ENCODE measurements around the gene DGKD.

Gene DGKD

GRCh38 chr2:233458826-233459225 lies 104.5 kb downstream of the DGKD start:
- Histone ChIP-seq H3K9me3 (ENCODE audit: control insufficient read depth, insufficient read depth, low read length) (no peaks in the 10 kb centered on the region), H3K4me3 (ENCODE audit: low read length) (no peak overlapping the region), H3K4me1 (ENCODE audit: control insufficient read depth, insufficient read depth, low read length) (no peaks in the 10 kb centered on the region), H3K27me3 (ENCODE audit: control insufficient read depth, insufficient read depth, low read length) (no peaks in the 10 kb centered on the region), H3K36me3 (ENCODE audit: control insufficient read depth, insufficient read depth, low read length) (peaks cover 9% of the 10 kb centered on the region), H3K27ac (ENCODE audit: low read length) (no peak overlapping the region)
- DNase-seq (ENCODE audit: low read depth, low spot score) = no peak
- no CpG with 5 or more reads among the region's 8 CpGs for WGBS (ENCODE audit: insufficient coverage, insufficient read length)

- H3K9me3 ChIP-seq (ENCODE audit: control insufficient read depth, insufficient read depth, low read length) = no peaks in the 10 kb centered on the region
Measured at GRCh38 chr2:233459426-233459825, 105.1 kb downstream of the DGKD start.

GRCh38 chr2:233460726-233461441 lies 106.6 kb downstream of the DGKD start:
- DNase-seq (ENCODE audit: low read depth, low spot score) = no peak
- Histone ChIP-seq H3K36me3 (ENCODE audit: control insufficient read depth, insufficient read depth, low read length) (peaks cover 9% of the 10 kb centered on the region), H3K4me1 (ENCODE audit: control insufficient read depth, insufficient read depth, low read length) (no peaks in the 10 kb centered on the region), H3K9me3 (ENCODE audit: control insufficient read depth, insufficient read depth, low read length) (no peaks in the 10 kb centered on the region), H3K4me3 (ENCODE audit: low read length) (no peak overlapping the region), H3K27ac (ENCODE audit: low read length) (no peak overlapping the region), H3K27me3 (ENCODE audit: control insufficient read depth, insufficient read depth, low read length) (no peaks in the 10 kb centered on the region)
- no CpG with 5 or more reads among the region's 32 CpGs for WGBS (ENCODE audit: insufficient coverage, insufficient read length)

More at GRCh38 chr2:233459426-233459825, 105.1 kb downstream of the DGKD start:
- H3K27ac ChIP-seq (ENCODE audit: low read length) = no peak overlapping the region
- WGBS (ENCODE audit: insufficient coverage, insufficient read length) = no CpG with 5 or more reads among the region's 10 CpGs
- no peaks in the 10 kb centered on the region for H3K27me3 ChIP-seq (ENCODE audit: control insufficient read depth, insufficient read depth, low read length)
- H3K4me3 ChIP-seq (ENCODE audit: low read length) = no peak overlapping the region
- no peak for DNase-seq (ENCODE audit: low read depth, low spot score)
- H3K36me3 ChIP-seq (ENCODE audit: control insufficient read depth, insufficient read depth, low read length) = peaks cover 9% of the 10 kb centered on the region
- H3K4me1 ChIP-seq (ENCODE audit: control insufficient read depth, insufficient read depth, low read length) = no peaks in the 10 kb centered on the region

GRCh38 chr2:233461481-233461891 lies 107.2 kb downstream of the DGKD start:
- WGBS (ENCODE audit: insufficient coverage, insufficient read length) = no CpG with 5 or more reads among the region's 8 CpGs
- no peak for DNase-seq (ENCODE audit: low read depth, low spot score)
- H3K36me3 ChIP-seq (ENCODE audit: control insufficient read depth, insufficient read depth, low read length) = peaks cover 9% of the 10 kb centered on the region
- H3K27ac ChIP-seq (ENCODE audit: low read length) = no peak overlapping the region
- no peak overlapping the region for H3K4me3 ChIP-seq (ENCODE audit: low read length)
- H3K9me3 ChIP-seq (ENCODE audit: control insufficient read depth, insufficient read depth, low read length) = no peaks in the 10 kb centered on the region
- H3K27me3 ChIP-seq (ENCODE audit: control insufficient read depth, insufficient read depth, low read length) = no peaks in the 10 kb centered on the region
- no peaks in the 10 kb centered on the region for H3K4me1 ChIP-seq (ENCODE audit: control insufficient read depth, insufficient read depth, low read length)

- no peaks in the 10 kb centered on the region for H3K4me1 ChIP-seq (ENCODE audit: control insufficient read depth, insufficient read depth, low read length)
- H3K27ac ChIP-seq (ENCODE audit: low read length) = no peak overlapping the region
- no peak for DNase-seq (ENCODE audit: low read depth, low spot score)
- WGBS (ENCODE audit: insufficient coverage, insufficient read length) = no CpG with 5 or more reads among the region's 25 CpGs
- H3K36me3 ChIP-seq (ENCODE audit: control insufficient read depth, insufficient read depth, low read length) = peaks cover 9% of the 10 kb centered on the region
- no peaks in the 10 kb centered on the region for H3K27me3 ChIP-seq (ENCODE audit: control insufficient read depth, insufficient read depth, low read length)
- H3K9me3 ChIP-seq (ENCODE audit: control insufficient read depth, insufficient read depth, low read length) = no peaks in the 10 kb centered on the region
- no peak overlapping the region for H3K4me3 ChIP-seq (ENCODE audit: low read length)
Measured at GRCh38 chr2:233462202-233462785, 108.0 kb downstream of the DGKD start.

GRCh38 chr2:233462826-233463470 lies 108.7 kb downstream of the DGKD start:
- Histone ChIP-seq H3K27ac (ENCODE audit: low read length) (no peak overlapping the region), H3K4me1 (ENCODE audit: control insufficient read depth, insufficient read depth, low read length) (no peaks in the 10 kb centered on the region), H3K27me3 (ENCODE audit: control insufficient read depth, insufficient read depth, low read length) (no peaks in the 10 kb centered on the region), H3K9me3 (ENCODE audit: control insufficient read depth, insufficient read depth, low read length) (no peaks in the 10 kb centered on the region), H3K4me3 (ENCODE audit: low read length) (no peak overlapping the region), H3K36me3 (ENCODE audit: control insufficient read depth, insufficient read depth, low read length) (peaks cover 9% of the 10 kb centered on the region)
- no peak for DNase-seq (ENCODE audit: low read depth, low spot score)
- 99% methylated on average over 7 of the region's 21 CpGs for WGBS (ENCODE audit: insufficient coverage, insufficient read length)

- H3K27ac ChIP-seq (ENCODE audit: low read length) = no peak overlapping the region
- DNase-seq (ENCODE audit: low read depth, low spot score) = no peak
- H3K4me1 ChIP-seq (ENCODE audit: control insufficient read depth, insufficient read depth, low read length) = no peaks in the 10 kb centered on the region
- H3K36me3 ChIP-seq (ENCODE audit: control insufficient read depth, insufficient read depth, low read length) = peaks cover 9% of the 10 kb centered on the region
- no peaks in the 10 kb centered on the region for H3K9me3 ChIP-seq (ENCODE audit: control insufficient read depth, insufficient read depth, low read length)
- WGBS (ENCODE audit: insufficient coverage, insufficient read length) = 100% methylated on average over 11 of the region's 16 CpGs
- no peak overlapping the region for H3K4me3 ChIP-seq (ENCODE audit: low read length)
- no peaks in the 10 kb centered on the region for H3K27me3 ChIP-seq (ENCODE audit: control insufficient read depth, insufficient read depth, low read length)
Measured at GRCh38 chr2:233463586-233463985, 109.3 kb downstream of the DGKD start.

GRCh38 chr2:233464056-233464455 lies 109.8 kb downstream of the DGKD start:
- no peak for DNase-seq (ENCODE audit: low read depth, low spot score)
- no CpG with 5 or more reads among the region's 19 CpGs for WGBS (ENCODE audit: insufficient coverage, insufficient read length)
- H3K36me3 ChIP-seq (ENCODE audit: control insufficient read depth, insufficient read depth, low read length) = peaks cover 9% of the 10 kb centered on the region

GRCh38 chr2:233464531-233465240 lies 110.4 kb downstream of the DGKD start:
- Histone ChIP-seq H3K9me3 (ENCODE audit: control insufficient read depth, insufficient read depth, low read length) (no peaks in the 10 kb centered on the region), H3K27me3 (ENCODE audit: control insufficient read depth, insufficient read depth, low read length) (no peaks in the 10 kb centered on the region), H3K36me3 (ENCODE audit: control insufficient read depth, insufficient read depth, low read length) (peaks cover 12% of the 10 kb centered on the region), H3K4me1 (ENCODE audit: control insufficient read depth, insufficient read depth, low read length) (no peaks in the 10 kb centered on the region), H3K27ac (ENCODE audit: low read length) (no peak overlapping the region), H3K4me3 (ENCODE audit: low read length) (no peak overlapping the region)
- no CpG with 5 or more reads among the region's 16 CpGs for WGBS (ENCODE audit: insufficient coverage, insufficient read length)
- DNase-seq (ENCODE audit: low read depth, low spot score) = no peak

More at GRCh38 chr2:233464056-233464455, 109.8 kb downstream of the DGKD start:
- no peaks in the 10 kb centered on the region for H3K27me3 ChIP-seq (ENCODE audit: control insufficient read depth, insufficient read depth, low read length)
- H3K9me3 ChIP-seq (ENCODE audit: control insufficient read depth, insufficient read depth, low read length) = no peaks in the 10 kb centered on the region
- no peaks in the 10 kb centered on the region for H3K4me1 ChIP-seq (ENCODE audit: control insufficient read depth, insufficient read depth, low read length)
- no peak overlapping the region for H3K27ac ChIP-seq (ENCODE audit: low read length)
- no peak overlapping the region for H3K4me3 ChIP-seq (ENCODE audit: low read length)

- Histone ChIP-seq H3K36me3 (ENCODE audit: control insufficient read depth, insufficient read depth, low read length) (peaks cover 12% of the 10 kb centered on the region), H3K4me1 (ENCODE audit: control insufficient read depth, insufficient read depth, low read length) (no peaks in the 10 kb centered on the region), H3K27me3 (ENCODE audit: control insufficient read depth, insufficient read depth, low read length) (no peaks in the 10 kb centered on the region), H3K27ac (ENCODE audit: low read length) (no peak overlapping the region), H3K9me3 (ENCODE audit: control insufficient read depth, insufficient read depth, low read length) (no peaks in the 10 kb centered on the region), H3K4me3 (ENCODE audit: low read length) (no peak overlapping the region)
- no peak for DNase-seq (ENCODE audit: low read depth, low spot score)
- no CpG with 5 or more reads among the region's 20 CpGs for WGBS (ENCODE audit: insufficient coverage, insufficient read length)
Measured at GRCh38 chr2:233466991-233467603, 112.8 kb downstream of the DGKD start.
